CD14-positive monocyte (primary cell): ENCODE measurements around the gene IQSEC3. TPM values are rescaled to one million over a fixed set of nuclear protein-coding genes. Genes with fewer than 3 reads are reported as not detected.
A peak's percentile ranks its signal among the peaks of the same experiment; 100 is the strongest.
"Not testable (repeated sequence)": the region's sequence is repeated elsewhere in the genome, so short reads cannot be mapped to it uniquely, and the experiment has no call there.

ENCODE experiments used
- DNase-seq, 3 donors: peaks; one replicate each; pipeline ENCODE4 v3.0.0-alpha.2; 2011 to 2022
- H2AFZ ChIP-seq: 2 replicates; pipeline ENCODE4 v1.6.0; 2012; ENCODE audit warnings: mild to moderate bottlenecking, low read depth, low read length, inconsistent platforms; ENCODE audit not compliant: insufficient read depth, poor library complexity, severe bottlenecking
- H3K27ac ChIP-seq, 2 donors: 1 replicate in 1 of 2; 2 replicates in 1 of 2; pipeline ENCODE4 v1.5.1; 2012 to 2013; ENCODE audit warnings: low read length in 2 of 2, control low read depth in 1 of 2, inconsistent platforms in 1 of 2, low read depth in 1 of 2, mild to moderate bottlenecking in 1 of 2
- H3K27me3 ChIP-seq, 2 donors: one replicate each; pipeline versions ENCODE4 v1.6.0 to v1.6.1; 2011 to 2013; ENCODE audit warnings: low read length in 2 of 2; ENCODE audit not compliant: control insufficient read depth in 2 of 2, insufficient read depth in 2 of 2
- H3K36me3 ChIP-seq, 2 donors: replicated peaks in 1 of 2; 1 replicate in 1 of 2; 2 replicates in 1 of 2; pipeline versions ENCODE4 v1.5.1 to v1.6.1; 2012 to 2013; ENCODE audit warnings: low read length in 2 of 2, control low read depth in 1 of 2, inconsistent platforms in 1 of 2, mild to moderate bottlenecking in 1 of 2; ENCODE audit not compliant: insufficient read depth in 2 of 2, control insufficient read depth in 1 of 2
- H3K4me1 ChIP-seq, 2 donors: 1 replicate in 1 of 2; 2 replicates in 1 of 2; pipeline versions ENCODE4 v1.5.1 to v1.6.1; 2012 to 2013; ENCODE audit warnings: low read length in 2 of 2, control low read depth in 1 of 2, inconsistent platforms in 1 of 2, mild to moderate bottlenecking in 1 of 2, moderate library complexity in 1 of 2; ENCODE audit not compliant: insufficient read depth in 2 of 2, control insufficient read depth in 1 of 2
- H3K4me2 ChIP-seq: replicated peaks from 2 replicates; pipeline ENCODE3; 2012; ENCODE audit warnings: low read length, moderate library complexity, mild to moderate bottlenecking; ENCODE audit not compliant: poor library complexity, severe bottlenecking; ENCODE audit errors: extremely low read depth
- H3K4me3 ChIP-seq, 3 experiments: fragments of 200-600 bp in 1 of 3; sonication (generic) in 1 of 3; replicated peaks in 1 of 3; 1 replicate in 2 of 3; 2 replicates in 1 of 3; pipeline ENCODE4 v1.5.1; 2011 to 2013; ENCODE audit warnings: low read length in 3 of 3, mild to moderate bottlenecking in 3 of 3, control low read depth in 2 of 3, low read depth in 2 of 3, inconsistent platforms in 1 of 3, moderate library complexity in 1 of 3
- H3K79me2 ChIP-seq: 2 replicates; pipeline ENCODE4 v1.6.0; 2012; ENCODE audit warnings: mild to moderate bottlenecking, control low read depth, inconsistent platforms, low read length, moderate library complexity; ENCODE audit not compliant: insufficient read depth
- H3K9ac ChIP-seq: 2 replicates; pipeline ENCODE4 v1.6.0; 2017; ENCODE audit warnings: low read length, mild to moderate bottlenecking; ENCODE audit not compliant: insufficient read depth, poor library complexity, severe bottlenecking
- H3K9me3 ChIP-seq, 2 donors: replicated peaks in 1 of 2; 1 replicate in 1 of 2; 2 replicates in 1 of 2; pipeline versions ENCODE4 v1.5.1 to v1.6.1; 2012 to 2013; ENCODE audit warnings: low read length in 2 of 2, control low read depth in 1 of 2; ENCODE audit not compliant: control insufficient read depth in 1 of 2, insufficient read depth in 1 of 2
- H4K20me1 ChIP-seq: 2 replicates; pipeline ENCODE4 v1.6.0; 2012; ENCODE audit warnings: mild to moderate bottlenecking, low read length, control low read depth, moderate library complexity; ENCODE audit not compliant: insufficient read depth
- H3K27ac Mint-ChIP-seq, 7 donors: one replicate each; pipeline ENCODE4 v1.8.0; 2020; ENCODE audit warnings: mild to moderate bottlenecking in 7 of 7, mixed read lengths in 7 of 7, moderate library complexity in 6 of 7, inconsistent platforms in 2 of 7
- H3K27me3 Mint-ChIP-seq, 3 donors: one replicate each; pipeline ENCODE4 v1.8.0; 2021 to 2022; ENCODE audit warnings: low read depth in 3 of 3, mild to moderate bottlenecking in 3 of 3, mixed read lengths in 3 of 3, moderate library complexity in 3 of 3, inconsistent platforms in 1 of 3
- H3K36me3 Mint-ChIP-seq, 2 donors: one replicate each; pipeline ENCODE4 v1.8.0; 2020; ENCODE audit warnings: mixed read lengths in 2 of 2, inconsistent platforms in 1 of 2, mild to moderate bottlenecking in 1 of 2
- H3K4me1 Mint-ChIP-seq: one replicate; pipeline ENCODE4 v1.8.0; 2020; ENCODE audit warnings: mild to moderate bottlenecking, mixed read lengths
- H3K4me3 Mint-ChIP-seq, 2 donors: one replicate each; pipeline ENCODE4 v1.8.0; 2020; ENCODE audit warnings: mild to moderate bottlenecking in 2 of 2, mixed read lengths in 2 of 2, moderate library complexity in 1 of 2
- H3K9me3 Mint-ChIP-seq, 7 donors: one replicate each; pipeline ENCODE4 v1.8.0; 2020 to 2022; ENCODE audit warnings: mixed read lengths in 7 of 7, mild to moderate bottlenecking in 6 of 7, moderate library complexity in 6 of 7, inconsistent platforms in 2 of 7
- whole genome bisulfite sequencing: methylation state at CpG from one replicate; pipeline ENCODE4 v1.1.5; 2013; ENCODE audit warnings: missing lambda C conversion rate; ENCODE audit not compliant: insufficient coverage; 5-methylcytosine and 5-hydroxymethylcytosine counted together
- intact Hi-C, 2 donors: fragments of 100-400 bp; cut with micrococcal nuclease; formaldehyde crosslinking; loops; one replicate each; pipeline versions ENCODE4 v1.15.0 to v1.15.1; 2023
- polyA minus RNA-seq: library from RNA; depleted of rRNA, polyadenylated mRNA; stranded (reverse); fragments of >200 nt; gene quantifications from 2 replicates; pipeline ENCODE4 v1.2.3, GENCODE V29; 2012
- polyA plus RNA-seq, 3 donors: library from polyadenylated mRNA; depleted of rRNA in 1 of 3; unstranded in 2 of 3; stranded (reverse) in 1 of 3; fragments of 300-500 nt in 2 of 3; fragments of >200 nt in 1 of 3; fragmentation: Illumina TruSeq in 2 of 3; gene quantifications; 1 replicate in 2 of 3; 2 replicates in 1 of 3; pipeline ENCODE4 v1.2.3, GENCODE V29; 2012 to 2021
- total RNA-seq, 12 experiments: library from RNA in 1 of 12; stranded (reverse) in 1 of 12; fragments of 120-200 nt in 1 of 12; gene quantifications; one replicate each; pipeline ENCODE4 v1.2.4 and lab custom pipeline; 2013 to 2026; ENCODE audit warnings: mixed read lengths in 6 of 12, inconsistent platforms in 1 of 12

IQSEC3 gene
- not detected for total RNA-seq (2013)
- polyA plus RNA-seq, result not detected
- not detected in 2 replicates for polyA minus RNA-seq
- 0 to 1.2 (median 0.20) reads per million in 11 experiments for total RNA-seq (lab: John Stamatoyannopoulos, UW)

- peak within 1 kb of the TSS in 1 of 2 donors; percentile 74 for H3K4me3 Mint-ChIP-seq
Observed at GRCh38 chr12:66428-66781, at the start of gene IQSEC3. IQSEC3 (plus strand) TSS chr12:66767; CDS start chr12:66883, 116 bp downstream.

GRCh38 chr12:17370-18340 lies 48.9 kb upstream of the IQSEC3 start:
- H3K9me3 Mint-ChIP-seq, H3K27me3 ChIP-seq, H2AFZ ChIP-seq, DNase-seq, intact Hi-C loops, H3K27ac ChIP-seq, H3K4me2 ChIP-seq, H3K79me2 ChIP-seq, H3K27ac Mint-ChIP-seq, H3K4me3 ChIP-seq, H3K4me3 Mint-ChIP-seq, H3K9me3 ChIP-seq, H3K9ac ChIP-seq, H3K27me3 Mint-ChIP-seq: not testable (repeated sequence)
- peaks cover 22% of the 10 kb centered on the region for H4K20me1 ChIP-seq
- H3K36me3 ChIP-seq, result peaks cover 14 to 22% of the 10 kb centered on the region in 2 donors
- 100% methylated on average over 1 of the region's 23 CpGs for WGBS
- peaks cover 16 to 20% of the 10 kb centered on the region in 2 donors for H3K4me1 ChIP-seq
- Mint-ChIP-seq H3K4me1 (peaks cover 25% of the 10 kb centered on the region), H3K36me3 (peaks cover 18 to 33% of the 10 kb centered on the region in 2 donors)

More at GRCh38 chr12:66428-66781, at the start of gene IQSEC3:
- H3K27me3 ChIP-seq, H3K27ac Mint-ChIP-seq, H3K9ac ChIP-seq, H3K4me1 ChIP-seq, H3K4me2 ChIP-seq, H3K9me3 Mint-ChIP-seq, H3K4me3 ChIP-seq, H3K27ac ChIP-seq, H3K79me2 ChIP-seq, H3K4me1 Mint-ChIP-seq, H4K20me1 ChIP-seq, H3K36me3 Mint-ChIP-seq, intact Hi-C loops, DNase-seq, H3K36me3 ChIP-seq, H3K9me3 ChIP-seq, H2AFZ ChIP-seq: not testable (repeated sequence)
- 0% methylated on average over 6 of the region's 27 CpGs for WGBS
- peaks cover 13 to 27% (median 17%) of the 10 kb centered on the region in 3 donors for H3K27me3 Mint-ChIP-seq

- Histone ChIP-seq H3K4me1 (peaks cover 21 to 26% of the 10 kb centered on the region in 2 donors), H3K36me3 (peaks cover 16 to 22% of the 10 kb centered on the region in 2 donors), H4K20me1 (peaks cover 25% of the 10 kb centered on the region)
- DNase-seq, H2AFZ ChIP-seq, H3K27me3 ChIP-seq, H3K9ac ChIP-seq, H3K9me3 ChIP-seq, H3K9me3 Mint-ChIP-seq, H3K27ac ChIP-seq, intact Hi-C loops, H3K4me3 Mint-ChIP-seq, H3K27me3 Mint-ChIP-seq, H3K4me3 ChIP-seq, H3K79me2 ChIP-seq, H3K4me2 ChIP-seq, H3K27ac Mint-ChIP-seq: not testable (repeated sequence)
- Mint-ChIP-seq H3K36me3 (peaks cover 18 to 37% of the 10 kb centered on the region in 2 donors), H3K4me1 (peaks cover 26% of the 10 kb centered on the region)
- no CpG with 5 or more reads among the region's 26 CpGs for WGBS
Observed at GRCh38 chr12:18821-19567, 47.6 kb upstream of the IQSEC3 start.

GRCh38 chr12:19906-20305 lies 46.7 kb upstream of the IQSEC3 start:
- Histone ChIP-seq H3K36me3 (peaks cover 16 to 22% of the 10 kb centered on the region in 2 donors), H4K20me1 (peaks cover 25% of the 10 kb centered on the region), H3K4me1 (peaks cover 21 to 26% of the 10 kb centered on the region in 2 donors)
- H3K27ac Mint-ChIP-seq, H3K4me3 Mint-ChIP-seq, H3K79me2 ChIP-seq, DNase-seq, H3K27ac ChIP-seq, H3K4me3 ChIP-seq, H3K9me3 ChIP-seq, H3K27me3 ChIP-seq, intact Hi-C loops, H2AFZ ChIP-seq, H3K9me3 Mint-ChIP-seq, H3K4me2 ChIP-seq, H3K27me3 Mint-ChIP-seq, H3K9ac ChIP-seq: not testable (repeated sequence)
- peaks cover 18 to 33% of the 10 kb centered on the region in 2 donors for H3K36me3 Mint-ChIP-seq
- H3K4me1 Mint-ChIP-seq, result peaks cover 26% of the 10 kb centered on the region
- 100% methylated on average over 1 of the region's 11 CpGs for WGBS
